Endothelial cell (in vitro differentiated cells): Measurements from ENCODE around the gene PTPN22. TPM values are rescaled to one million over a fixed set of nuclear protein-coding genes. Genes with fewer than 3 reads are reported as not detected.

Experiments used
- DNase-seq: peaks from one replicate; pipeline ENCODE4 v3.0.0; 2021; ENCODE audit warnings: low spot score
- H3K27ac Mint-ChIP-seq: one replicate; pipeline ENCODE4 v1.8.0; 2021; ENCODE audit warnings: mixed read lengths, inconsistent platforms; ENCODE audit not compliant: unreplicated experiment
- H3K27me3 Mint-ChIP-seq: one replicate; pipeline ENCODE4 v1.8.0; 2021; ENCODE audit warnings: mild to moderate bottlenecking, moderate library complexity, mixed read lengths, inconsistent platforms; ENCODE audit not compliant: unreplicated experiment
- H3K36me3 Mint-ChIP-seq: one replicate; pipeline ENCODE4 v1.8.0; 2021; ENCODE audit warnings: mild to moderate bottlenecking, low read depth, mixed read lengths, inconsistent platforms; ENCODE audit not compliant: unreplicated experiment
- H3K4me1 Mint-ChIP-seq: one replicate; pipeline ENCODE4 v1.8.0; 2021; ENCODE audit warnings: mild to moderate bottlenecking, mixed read lengths, inconsistent platforms; ENCODE audit not compliant: unreplicated experiment
- H3K4me3 Mint-ChIP-seq: one replicate; pipeline ENCODE4 v1.8.0; 2021; ENCODE audit warnings: mild to moderate bottlenecking, mixed read lengths, inconsistent platforms; ENCODE audit not compliant: unreplicated experiment
- H3K9me3 Mint-ChIP-seq: one replicate; pipeline ENCODE4 v1.8.0; 2021; ENCODE audit warnings: mixed read lengths, inconsistent platforms; ENCODE audit not compliant: unreplicated experiment
- total RNA-seq: library from RNA; stranded (reverse); fragmentation: NEBNext Ultra II Directional; extraction: Animal tissue kit (Norgen Biotek cat#: 25700); gene quantifications from one replicate; pipeline ENCODE4 v1.2.1, GENCODE V29; 2021; ENCODE audit not compliant: unreplicated experiment
- TF ChIP-seq, protein P1 (sequence below): fragments of 200-600 bp; sonication (generic); IDR thresholded peaks from one replicate; pipeline ENCODE4 v1.5.0; 2021; ENCODE audit warnings: antibody characterized with exemption; ENCODE audit not compliant: unreplicated experiment

Gene PTPN22
- total RNA-seq, 1 donor from 2014 or later = 0.87 TPM

DNA sequence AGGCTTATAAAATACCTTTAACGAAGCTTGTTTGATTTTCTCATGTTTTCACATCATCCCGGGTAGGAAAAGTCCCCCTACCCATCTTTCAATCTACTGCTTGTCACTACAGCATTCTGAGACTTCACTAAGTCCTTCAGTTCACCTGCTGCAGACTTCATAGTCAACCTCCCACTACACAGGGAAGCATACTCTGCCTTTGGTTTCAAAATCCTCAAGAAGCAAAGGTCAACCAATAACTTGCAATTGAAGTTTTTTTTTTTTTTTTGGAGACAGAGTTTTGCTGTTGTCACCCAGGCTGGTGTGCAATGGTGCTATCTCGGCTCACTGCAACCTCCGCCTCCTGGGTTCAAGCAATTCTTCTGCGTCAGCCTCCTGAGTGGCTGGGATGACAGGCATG is 4.7 kb upstream of the PTPN22 start:
- no peak for DNase-seq
- Mint-ChIP-seq H3K4me3 (no peak overlapping the region), H3K27me3 (no peaks in the 10 kb centered on the region), H3K27ac (no peak overlapping the region), H3K36me3 (no peaks in the 10 kb centered on the region), H3K9me3 (no peaks in the 10 kb centered on the region), H3K4me1 (peaks cover 11% of the 10 kb centered on the region)
- TF ChIP-seq, protein P1, sequence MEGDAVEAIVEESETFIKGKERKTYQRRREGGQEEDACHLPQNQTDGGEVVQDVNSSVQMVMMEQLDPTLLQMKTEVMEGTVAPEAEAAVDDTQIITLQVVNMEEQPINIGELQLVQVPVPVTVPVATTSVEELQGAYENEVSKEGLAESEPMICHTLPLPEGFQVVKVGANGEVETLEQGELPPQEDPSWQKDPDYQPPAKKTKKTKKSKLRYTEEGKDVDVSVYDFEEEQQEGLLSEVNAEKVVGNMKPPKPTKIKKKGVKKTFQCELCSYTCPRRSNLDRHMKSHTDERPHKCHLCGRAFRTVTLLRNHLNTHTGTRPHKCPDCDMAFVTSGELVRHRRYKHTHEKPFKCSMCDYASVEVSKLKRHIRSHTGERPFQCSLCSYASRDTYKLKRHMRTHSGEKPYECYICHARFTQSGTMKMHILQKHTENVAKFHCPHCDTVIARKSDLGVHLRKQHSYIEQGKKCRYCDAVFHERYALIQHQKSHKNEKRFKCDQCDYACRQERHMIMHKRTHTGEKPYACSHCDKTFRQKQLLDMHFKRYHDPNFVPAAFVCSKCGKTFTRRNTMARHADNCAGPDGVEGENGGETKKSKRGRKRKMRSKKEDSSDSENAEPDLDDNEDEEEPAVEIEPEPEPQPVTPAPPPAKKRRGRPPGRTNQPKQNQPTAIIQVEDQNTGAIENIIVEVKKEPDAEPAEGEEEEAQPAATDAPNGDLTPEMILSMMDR = no peak

DNA sequence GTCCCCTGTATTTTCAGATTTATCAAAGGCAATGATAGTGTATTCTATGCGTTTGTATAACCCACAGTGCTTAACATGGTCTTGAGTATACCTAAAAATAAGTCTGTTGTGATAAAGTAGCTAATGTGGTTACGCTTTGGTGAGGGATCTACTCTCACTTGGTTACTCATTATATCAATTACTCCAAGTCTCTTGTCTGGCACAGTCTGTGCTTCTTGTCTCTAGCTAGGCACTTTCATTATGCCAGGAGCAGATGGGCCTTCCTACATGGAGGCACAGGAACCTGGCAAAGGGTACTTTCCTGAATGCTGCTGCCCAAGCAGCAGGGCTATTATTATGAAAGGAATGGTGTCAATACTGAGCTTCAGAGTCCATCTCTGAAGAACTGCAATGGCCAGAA is 4.2 kb upstream of the PTPN22 start:
- Mint-ChIP-seq H3K27me3 (no peaks in the 10 kb centered on the region), H3K9me3 (no peaks in the 10 kb centered on the region), H3K4me3 (no peak overlapping the region), H3K4me1 (peaks cover 6% of the 10 kb centered on the region), H3K36me3 (no peaks in the 10 kb centered on the region), H3K27ac (no peak overlapping the region)
- DNase-seq = no peak
- TF ChIP-seq, protein P1 = no peak

DNA sequence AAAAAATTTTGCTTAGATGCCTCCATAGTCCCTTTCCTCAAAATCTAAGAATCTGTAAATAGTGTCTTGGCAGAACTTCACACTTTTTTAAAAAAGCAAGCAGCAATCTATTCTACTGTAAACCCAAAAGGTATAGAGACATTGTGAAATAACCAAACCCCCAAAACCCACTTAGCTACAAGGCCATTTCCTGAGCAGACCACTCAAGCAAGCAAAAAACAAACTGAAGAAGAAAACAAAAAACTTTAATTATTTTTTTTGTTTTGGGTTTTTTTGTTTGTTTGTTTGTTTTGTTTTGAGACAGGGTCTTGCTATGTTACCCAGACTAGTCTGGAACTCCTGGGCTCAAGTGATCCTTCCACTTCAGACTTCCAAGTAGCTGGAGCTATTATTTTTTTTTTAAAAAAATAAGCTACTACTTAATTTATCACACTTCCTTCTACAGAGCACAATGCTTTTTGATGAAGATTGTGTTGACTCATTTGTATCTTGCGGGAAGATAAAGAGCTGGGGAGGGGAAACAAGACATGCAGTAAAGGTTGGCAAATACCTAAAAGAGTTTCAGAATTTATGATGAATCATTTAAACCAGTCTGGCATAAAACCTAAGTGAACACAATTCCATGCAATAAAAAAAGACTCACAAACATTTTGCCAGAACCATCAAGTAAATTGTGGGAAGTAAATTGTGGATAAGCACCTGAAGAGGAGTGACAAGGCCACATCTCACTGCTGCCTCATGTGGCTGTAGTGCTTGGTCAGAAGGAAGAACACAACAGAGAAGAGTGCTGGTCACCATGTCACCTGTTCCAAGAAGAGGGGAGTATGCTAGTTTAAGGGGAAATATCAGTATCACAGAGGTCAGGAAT is 2.7 kb upstream of the PTPN22 start:
- Mint-ChIP-seq H3K27ac (no peak overlapping the region), H3K4me3 (no peak overlapping the region), H3K27me3 (no peaks in the 10 kb centered on the region), H3K36me3 (no peaks in the 10 kb centered on the region), H3K9me3 (no peaks in the 10 kb centered on the region), H3K4me1 (no peaks in the 10 kb centered on the region)
- TF ChIP-seq, protein P1 = no peak
- DNase-seq = no peak

DNA sequence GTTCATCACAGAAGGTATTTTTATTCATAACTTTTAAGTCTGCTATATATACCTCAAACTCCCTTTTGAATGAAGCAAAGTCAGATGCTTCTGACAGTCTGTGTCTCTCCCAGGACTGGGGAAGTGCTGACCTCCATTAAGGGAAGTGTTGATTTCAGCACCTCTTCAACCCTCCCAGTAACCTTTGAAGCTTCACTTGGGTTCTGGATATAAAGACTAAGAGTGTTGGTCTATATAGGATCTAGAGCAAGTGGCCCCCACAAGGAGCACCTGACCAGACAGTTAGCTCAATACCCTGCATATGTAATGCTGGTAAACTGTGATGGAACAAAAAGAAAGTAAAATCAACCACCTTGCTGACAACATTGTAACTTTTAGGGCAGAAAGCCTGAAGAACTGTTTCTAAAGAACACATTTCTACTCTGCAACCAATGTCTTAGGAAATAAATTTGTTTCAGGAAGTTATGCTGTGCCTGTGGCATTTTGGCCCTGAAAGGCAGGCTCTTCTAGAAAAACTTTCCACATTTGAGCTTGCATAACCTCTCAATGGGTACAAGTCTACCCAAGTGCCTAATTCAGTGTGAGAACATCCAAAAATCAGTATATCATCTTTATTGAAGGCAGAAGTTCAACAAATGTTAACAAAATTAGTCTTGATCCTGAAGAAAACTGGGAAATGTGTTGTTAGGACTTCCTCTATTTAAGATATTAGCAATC is 865 bp upstream of the PTPN22 start:
- Mint-ChIP-seq H3K4me1 (no peaks in the 10 kb centered on the region), H3K27me3 (no peaks in the 10 kb centered on the region), H3K27ac (no peak overlapping the region), H3K4me3 (no peak overlapping the region), H3K9me3 (no peaks in the 10 kb centered on the region), H3K36me3 (no peaks in the 10 kb centered on the region)
- DNase-seq = no peak
- TF ChIP-seq, protein P1 = no peak

DNA sequence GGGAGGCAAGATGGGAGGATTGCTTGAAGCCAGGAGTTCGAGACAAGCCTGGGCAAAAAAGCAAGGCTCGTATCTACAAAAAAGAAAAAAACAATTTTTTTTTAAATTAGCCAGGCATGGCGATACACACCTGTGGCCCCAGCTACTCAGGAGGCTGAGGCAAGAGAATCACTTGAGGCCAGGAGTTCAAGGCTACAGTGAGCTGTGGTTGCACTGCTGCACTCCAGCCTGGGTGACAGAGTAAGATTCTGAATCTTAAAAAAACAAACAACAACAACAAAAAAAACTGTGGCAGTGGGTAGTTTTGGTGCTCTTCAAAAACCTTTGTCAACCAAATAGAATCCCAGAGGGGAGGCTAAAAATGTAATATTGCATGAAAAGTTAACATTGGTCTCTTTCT is 734 bp downstream of the PTPN22 start:
- no peaks in the 10 kb centered on the region for H3K27me3 Mint-ChIP-seq
- no peak overlapping the region for H3K27ac Mint-ChIP-seq
- no peak overlapping the region for H3K4me3 Mint-ChIP-seq
- no peaks in the 10 kb centered on the region for H3K9me3 Mint-ChIP-seq
- no peak for DNase-seq
- H3K4me1 Mint-ChIP-seq = no peaks in the 10 kb centered on the region
- TF ChIP-seq, protein P1 = no peak
- H3K36me3 Mint-ChIP-seq = no peaks in the 10 kb centered on the region
